Mesenteric fat pad (tissue), 1 donor: Measurements from ENCODE around the gene CDH23. TPM values are rescaled to one million over a fixed set of nuclear protein-coding genes. Genes with fewer than 3 reads are reported as not detected.

Experiments used
- DNase-seq: peaks from one replicate; pipeline ENCODE4 v3.0.0-alpha.2; 2020; ENCODE audit warnings: low spot score
- total RNA-seq: library from RNA; stranded (reverse); fragmentation: NEBNext Ultra II Directional; extraction: Animal tissue kit (Norgen Biotek cat#: 25700); gene quantifications from one replicate; pipeline ENCODE4 v1.2.1, GENCODE V29; 2021
- donor health status: DM: yes; HTN: yes; CAD: no.

Gene CDH23
- total RNA-seq, 1 donor from 2014 or later: 9.7 TPM

DNA sequence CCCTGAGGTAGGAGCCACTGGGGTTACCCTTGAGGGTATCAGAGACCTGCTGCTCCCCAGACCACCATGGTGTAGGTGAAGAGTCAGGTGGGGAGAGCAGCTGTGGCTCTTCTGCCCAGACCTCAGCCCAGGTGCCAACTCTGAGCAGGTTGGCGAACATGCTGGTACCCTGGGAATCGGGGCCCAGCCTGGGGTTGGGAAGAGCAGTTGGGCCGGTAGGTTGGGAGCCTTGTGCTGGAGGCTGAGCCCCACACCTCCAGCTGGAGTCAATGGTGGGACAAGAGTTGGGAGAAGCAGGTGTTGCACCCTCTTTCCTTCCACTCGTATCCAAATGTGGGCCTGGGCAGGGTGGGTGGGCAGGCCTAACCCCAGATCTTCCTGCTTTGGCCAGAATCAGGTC, 114.5 kb downstream of the CDH23 start:
- no peak for DNase-seq

DNA sequence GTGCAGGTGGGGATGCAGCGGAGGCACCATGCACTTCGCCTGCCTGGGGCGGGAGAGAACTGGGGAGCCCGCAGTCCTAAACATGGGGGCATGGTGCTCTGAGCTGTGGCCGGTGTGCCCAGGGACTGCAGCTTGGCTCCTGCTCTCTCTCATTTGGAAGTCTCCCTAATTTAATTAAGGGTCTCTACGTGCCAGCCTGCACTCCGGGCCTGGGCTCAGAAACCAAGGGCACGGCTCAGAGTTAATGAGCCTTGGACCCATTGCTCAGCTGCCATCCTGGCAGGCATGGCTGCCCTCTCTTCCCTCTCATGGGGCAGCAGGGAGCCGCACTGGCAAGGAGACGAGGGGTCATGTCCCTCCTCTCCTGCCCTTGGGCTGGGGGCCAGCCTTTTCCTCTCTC, 115.6 kb downstream of the CDH23 start:
- no peak for DNase-seq

DNA sequence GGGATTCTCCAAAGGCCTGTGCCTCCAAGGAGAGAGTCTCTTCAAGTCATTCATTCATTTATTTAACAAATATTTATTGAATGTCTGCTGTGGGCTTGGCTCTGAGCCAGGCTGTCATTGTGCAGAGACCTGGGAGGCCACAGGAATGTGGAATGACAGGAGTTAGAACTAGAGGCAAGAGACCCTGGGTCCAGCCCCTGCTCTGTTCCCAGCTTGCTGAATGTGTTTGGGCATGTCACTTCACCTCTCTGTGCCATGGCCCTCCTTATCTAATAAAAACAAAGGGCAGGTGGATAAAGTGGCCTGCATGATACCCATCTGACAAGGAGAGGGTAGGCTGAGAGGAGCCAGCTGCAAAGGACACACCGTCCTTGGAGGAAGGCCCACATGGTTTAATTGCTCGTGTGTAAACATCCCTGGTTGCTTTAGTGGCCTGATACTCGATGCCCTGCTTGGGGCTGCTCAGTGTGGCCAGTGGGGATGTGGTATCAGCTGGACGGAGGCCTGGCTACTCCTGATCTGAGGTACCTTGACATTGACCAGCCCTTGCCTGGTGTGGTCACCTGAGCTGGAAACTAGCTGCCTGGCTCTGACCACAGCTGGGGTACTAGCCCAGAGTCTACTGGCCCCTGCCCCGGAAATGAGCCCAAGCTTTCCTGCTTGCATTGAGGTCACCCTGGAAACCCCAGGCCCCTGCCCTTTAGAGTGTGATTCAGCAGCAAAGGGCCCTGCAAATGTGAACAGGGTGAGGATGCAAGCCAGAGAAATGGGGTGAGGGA, 116.2 kb downstream of the CDH23 start:
- no peak for DNase-seq

DNA sequence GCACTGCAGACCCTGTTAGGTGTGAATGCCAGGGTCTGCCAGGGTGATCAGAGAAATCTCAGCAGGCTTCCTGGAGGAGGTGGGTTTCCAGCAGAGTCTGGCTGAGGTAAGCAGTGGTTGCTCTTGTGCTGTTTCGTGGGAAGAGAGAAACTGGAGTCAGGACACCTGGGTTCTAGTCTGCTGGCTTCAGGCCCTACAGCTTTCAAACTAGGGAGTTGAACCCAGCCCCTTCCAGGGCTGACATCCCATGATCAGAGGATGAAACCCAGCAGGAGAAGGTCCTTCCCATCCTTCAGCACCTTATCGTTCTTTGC, 116.8 kb downstream of the CDH23 start:
- DNase-seq: no peak

DNA sequence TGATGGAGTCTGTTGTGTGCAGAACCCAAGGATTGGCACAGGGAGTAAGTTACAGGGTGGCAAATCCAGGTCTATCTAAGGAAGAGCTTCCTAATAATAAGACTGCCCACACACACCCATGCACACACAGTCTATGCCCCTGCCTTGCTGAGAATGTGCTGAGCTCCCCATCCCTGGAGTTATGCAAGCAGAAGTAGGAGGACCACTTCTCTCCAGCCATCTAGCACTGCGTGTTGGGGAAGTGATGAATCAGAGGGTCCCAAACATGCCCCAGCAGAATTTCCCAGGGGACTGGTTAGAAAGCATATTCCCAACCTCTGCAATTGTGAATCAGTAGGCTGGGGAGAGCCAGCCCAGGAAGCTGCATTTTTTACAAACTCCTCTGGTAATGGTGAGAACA, 117.2 kb downstream of the CDH23 start:
- DNase-seq: no peak

DNA sequence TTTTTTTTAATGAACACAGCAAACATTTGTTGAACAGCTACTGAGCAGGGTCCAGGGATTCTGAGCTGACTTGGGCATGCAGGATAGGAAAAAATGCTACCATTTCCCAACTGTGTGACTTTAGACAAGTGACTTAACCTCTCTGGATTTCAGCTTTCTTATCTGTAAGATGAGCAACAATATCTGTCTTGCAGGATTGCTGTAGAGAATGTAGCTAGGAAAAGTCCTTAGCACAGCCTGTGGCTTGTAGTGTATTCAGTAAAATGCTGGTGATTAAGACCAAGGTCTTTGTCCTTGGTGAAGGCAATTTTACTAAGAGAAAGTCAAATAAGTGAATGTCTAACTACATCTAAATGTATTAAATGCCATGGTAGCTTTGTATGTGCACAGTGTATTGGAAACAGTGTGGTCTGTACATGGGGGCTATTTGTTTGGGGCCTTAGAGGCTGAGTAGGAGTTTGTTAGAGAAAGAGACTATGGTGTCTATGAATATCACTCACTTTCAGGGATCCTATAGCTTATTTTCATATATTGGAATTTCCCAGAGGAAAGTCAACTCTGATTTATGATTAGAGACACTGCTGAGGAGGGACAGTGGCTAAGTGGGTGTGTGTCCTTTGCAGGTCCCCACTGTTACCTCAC, 118.9 kb downstream of the CDH23 start:
- no peak for DNase-seq

DNA sequence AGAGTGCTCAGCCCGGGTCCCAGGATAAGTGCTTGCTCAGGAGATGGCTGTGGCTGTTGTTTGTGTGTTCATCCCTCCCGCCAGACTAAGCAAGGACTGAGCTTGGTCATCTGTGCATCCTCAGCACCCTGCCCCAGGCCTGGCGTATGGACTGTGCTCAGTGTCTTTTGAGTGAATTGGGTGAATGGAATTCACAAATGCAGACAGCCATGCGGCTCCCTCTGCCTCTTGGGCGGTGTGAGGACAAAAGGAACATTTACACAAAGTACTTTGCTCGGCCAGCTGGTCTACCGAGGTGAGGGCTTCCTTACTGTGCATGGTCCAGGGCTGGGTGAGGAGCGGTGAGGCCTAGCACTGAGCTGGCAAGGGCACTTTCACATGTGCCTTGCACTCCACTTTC, 120.2 kb downstream of the CDH23 start:
- no peak for DNase-seq

DNA sequence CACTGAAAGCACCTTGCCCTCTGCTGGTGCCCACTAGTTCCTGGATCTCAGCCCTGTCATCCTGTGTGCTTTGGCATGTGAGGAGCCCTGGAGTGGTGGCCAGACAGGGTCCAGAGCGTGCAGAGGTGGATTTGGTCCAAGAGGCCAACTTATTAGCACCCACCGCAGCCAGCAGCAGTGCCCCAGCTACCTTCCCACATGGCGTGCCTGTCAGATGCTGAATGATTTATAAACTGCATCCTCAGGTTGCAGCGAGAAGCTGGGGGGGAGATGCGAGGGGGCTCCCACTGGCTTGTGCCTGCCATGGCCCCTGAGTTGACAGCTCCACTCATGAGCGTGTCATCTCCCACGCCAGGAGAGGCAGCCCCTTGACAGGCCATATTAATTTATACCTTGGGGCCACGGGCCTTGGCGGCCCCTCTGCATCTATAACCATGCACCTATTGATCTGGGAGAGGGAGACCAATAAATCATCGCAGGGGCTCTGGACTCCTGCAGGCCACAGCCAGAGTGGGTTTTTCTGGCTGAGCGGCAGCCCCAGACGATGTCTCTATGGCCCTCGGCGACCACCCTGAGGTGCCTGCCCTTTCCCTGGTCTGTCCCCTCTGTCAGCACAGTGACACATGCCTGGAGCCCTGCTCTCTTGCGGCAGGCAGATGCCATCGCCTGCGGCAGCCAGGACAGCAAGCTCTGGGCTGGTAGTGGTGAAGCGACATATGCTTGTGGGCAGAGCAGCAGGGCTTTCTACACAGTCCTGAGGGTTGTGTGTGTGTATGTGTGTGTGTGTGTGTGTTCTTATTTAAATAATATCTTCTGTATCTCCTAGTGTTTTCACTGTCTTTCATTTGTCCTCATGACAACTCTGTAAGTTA, 120.8 kb downstream of the CDH23 start:
- DNase-seq: no peak

DNA sequence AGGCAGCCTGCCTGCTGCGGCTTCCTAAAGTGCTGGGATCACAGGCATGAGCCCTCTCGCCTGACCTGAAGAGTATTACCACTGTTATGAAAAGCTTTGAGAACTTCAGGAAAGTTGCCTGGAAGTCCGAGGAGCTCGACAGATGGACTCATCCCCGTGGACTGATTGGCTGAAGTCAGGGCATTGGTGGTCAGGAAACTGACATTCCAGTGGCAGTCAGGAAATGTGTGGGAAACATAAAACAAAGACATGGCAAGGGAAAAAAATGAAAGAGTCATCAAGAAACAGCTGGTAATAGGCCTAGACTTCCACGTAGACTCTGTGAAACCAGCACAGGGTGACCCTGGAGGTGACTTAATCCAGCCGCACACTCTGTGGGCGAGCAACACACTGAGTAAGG, 123.3 kb downstream of the CDH23 start:
- DNase-seq: no peak

DNA sequence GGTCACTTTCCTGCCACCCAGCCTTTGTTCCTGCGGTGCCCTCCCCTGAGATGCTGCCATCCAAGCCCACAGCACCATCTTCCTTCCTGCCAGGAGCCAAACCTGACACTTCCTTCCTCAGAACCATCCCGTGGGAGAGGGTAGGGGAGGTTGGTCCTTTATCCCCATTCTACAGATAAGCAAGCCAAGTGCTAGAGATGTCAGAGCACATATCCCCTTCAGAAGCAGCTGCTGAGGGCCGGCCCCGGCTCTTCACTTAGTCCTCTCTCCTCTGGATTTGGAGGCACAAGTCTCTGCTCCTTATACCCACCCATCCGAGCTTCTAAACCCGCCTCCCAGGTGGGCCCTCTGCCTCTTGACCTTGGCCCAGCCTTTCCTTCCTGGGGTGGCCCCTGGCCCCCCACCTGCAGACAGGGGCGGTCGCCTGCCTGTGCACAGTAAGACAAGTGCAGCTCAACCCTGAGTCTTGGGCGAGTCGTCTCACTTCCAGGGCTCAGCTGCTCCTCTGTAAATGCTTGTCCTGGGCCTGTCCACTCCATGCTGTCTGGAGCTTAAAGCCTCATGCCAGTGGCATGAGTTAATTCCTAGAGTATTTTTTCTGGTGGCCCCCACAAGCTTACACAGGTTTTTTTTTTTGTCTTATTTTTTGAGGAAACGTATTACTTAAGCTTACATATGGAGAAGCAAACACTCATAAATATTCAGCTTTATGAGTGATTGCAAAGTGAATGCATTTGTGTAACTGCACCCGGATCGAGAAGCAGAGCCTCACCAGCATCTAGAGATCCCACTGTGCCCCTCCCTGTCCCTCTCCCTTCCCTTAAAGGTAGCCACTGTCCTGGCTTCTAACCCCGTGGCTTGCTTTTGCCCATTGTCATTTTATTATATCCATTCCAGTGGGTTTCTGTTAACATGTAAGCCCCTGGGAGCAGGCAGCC, 125.1 kb downstream of the CDH23 start:
- DNase-seq: no peak

DNA sequence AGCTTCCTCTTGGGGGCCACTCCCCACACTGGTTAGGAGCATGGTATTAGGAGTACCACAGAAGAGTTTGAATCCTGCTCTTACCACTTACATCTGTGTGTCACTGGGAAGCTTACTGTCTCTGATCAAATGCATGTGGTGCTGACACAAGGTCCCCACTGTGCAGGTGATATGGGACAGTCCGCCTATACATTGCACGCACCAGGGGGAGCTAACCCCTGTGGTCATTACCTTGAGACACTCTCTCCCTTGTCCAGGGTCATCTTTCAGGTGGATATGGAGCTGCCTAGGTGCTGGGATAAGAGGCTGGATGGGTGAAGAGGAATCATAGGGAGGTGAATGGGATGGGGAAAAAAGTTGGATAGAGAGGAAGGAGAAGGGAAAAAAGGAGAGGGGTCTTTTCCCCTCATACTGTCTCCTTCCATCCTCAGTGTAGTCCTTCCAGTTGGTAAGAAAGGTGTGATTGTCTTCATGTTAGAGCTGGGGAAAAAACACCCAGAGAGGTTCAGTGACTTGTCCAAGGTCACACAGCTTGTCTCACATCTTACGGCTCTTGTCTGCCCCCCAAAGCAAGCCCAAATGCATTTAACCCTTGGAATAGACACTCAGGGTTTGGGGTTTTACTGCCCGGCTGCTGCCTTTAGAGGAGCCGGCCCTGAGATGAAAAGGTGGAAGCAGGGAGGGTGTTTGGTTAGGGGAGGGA, 125.9 kb downstream of the CDH23 start:
- DNase-seq: no peak

DNA sequence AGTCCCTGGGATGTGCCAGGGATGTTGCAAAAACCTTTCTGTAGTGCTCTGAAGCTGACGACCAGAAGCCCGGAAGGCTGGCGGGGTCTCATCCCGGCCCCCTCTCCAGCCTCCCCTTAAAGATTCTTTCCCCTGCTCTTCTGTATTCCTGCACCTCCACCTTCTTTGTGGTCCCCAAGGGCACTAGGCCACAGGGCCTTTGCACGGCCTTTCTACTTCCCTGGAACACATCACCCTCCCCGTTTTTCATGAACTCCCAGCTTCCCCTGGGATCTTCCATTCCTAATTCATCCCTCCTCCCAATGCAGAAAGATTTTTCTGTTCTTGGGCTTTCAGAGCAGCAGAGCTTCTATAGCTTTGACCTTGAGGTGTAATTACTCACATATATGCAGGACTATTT, 127.0 kb downstream of the CDH23 start:
- DNase-seq: no peak

DNA sequence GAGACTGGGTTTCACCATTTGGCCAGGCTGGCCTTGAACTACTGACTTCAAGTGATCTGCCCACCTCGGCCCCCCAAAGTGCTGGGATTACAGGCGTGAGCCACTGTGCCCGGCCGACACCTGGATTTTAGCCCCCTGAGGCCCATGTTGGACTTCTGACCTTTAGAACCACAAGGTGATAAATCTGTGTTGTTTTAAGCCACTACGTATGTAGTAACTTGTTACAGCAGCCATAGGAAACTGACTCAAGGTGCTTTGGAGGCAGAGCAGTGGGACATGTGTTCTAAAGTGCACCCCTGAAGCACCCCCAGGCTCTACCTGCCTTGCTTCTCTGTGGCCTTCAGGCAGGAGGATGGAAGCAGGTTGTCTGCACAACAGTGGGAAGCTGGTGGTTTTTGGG, 128.4 kb downstream of the CDH23 start:
- no peak for DNase-seq

DNA sequence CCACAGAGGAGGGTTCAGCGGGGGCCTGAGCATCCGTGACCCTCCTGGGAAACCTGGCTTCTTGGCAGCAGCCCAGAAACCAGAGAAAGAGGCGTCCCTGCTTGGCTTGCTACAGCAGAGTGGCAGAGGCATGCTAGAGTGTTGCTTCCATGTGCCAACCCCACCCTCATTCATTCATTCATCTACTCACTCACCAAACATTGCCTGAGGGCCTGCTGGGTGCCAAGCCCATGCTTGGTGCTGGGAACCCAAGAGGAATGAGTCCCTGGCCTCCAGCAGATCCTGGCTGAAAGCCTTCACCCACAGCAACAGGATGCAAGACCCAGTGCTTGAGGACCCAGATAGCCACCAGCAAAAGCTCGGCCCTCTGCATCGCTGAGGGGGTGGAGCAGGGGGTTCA, 129.0 kb downstream of the CDH23 start:
- DNase-seq: no peak

DNA sequence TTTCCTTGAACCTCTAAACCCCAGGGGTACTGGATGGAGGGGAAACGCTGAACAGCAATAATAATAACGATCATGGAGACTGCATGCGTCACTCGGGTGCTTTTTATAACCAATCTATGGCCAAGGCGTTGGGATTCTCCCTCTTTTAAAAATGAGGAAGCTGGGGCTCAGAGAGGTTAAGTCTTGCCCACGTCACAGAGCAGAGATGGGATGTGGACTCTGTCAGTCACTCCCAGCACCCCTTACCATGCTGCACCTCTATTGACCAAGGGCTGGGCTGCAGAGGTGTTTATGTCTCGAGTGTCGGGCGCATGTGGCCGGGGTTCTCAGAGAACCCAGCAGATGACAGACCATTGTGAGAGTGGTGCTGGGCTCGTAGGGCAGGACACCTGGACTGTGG, 129.9 kb downstream of the CDH23 start:
- no peak for DNase-seq

DNA sequence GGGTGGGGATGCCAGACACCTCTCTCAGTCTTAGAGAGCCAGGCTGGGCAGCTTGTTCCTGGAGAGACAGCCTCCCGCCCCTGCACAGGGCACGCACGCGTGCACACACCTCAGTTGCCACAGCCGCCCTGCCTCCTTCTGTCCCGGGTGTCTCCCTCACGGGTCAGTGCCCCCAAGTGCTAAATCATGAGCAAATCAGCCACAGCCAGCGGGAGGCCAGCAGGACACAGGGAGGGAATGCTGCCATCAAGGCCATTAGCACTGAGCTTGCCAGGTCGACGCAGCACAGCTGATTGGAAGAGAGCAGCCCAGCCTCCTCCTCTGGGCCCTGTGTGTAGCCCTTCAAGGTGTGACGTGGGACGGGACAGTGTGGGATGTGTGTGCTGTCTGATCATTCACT, 130.4 kb downstream of the CDH23 start:
- no peak for DNase-seq

DNA sequence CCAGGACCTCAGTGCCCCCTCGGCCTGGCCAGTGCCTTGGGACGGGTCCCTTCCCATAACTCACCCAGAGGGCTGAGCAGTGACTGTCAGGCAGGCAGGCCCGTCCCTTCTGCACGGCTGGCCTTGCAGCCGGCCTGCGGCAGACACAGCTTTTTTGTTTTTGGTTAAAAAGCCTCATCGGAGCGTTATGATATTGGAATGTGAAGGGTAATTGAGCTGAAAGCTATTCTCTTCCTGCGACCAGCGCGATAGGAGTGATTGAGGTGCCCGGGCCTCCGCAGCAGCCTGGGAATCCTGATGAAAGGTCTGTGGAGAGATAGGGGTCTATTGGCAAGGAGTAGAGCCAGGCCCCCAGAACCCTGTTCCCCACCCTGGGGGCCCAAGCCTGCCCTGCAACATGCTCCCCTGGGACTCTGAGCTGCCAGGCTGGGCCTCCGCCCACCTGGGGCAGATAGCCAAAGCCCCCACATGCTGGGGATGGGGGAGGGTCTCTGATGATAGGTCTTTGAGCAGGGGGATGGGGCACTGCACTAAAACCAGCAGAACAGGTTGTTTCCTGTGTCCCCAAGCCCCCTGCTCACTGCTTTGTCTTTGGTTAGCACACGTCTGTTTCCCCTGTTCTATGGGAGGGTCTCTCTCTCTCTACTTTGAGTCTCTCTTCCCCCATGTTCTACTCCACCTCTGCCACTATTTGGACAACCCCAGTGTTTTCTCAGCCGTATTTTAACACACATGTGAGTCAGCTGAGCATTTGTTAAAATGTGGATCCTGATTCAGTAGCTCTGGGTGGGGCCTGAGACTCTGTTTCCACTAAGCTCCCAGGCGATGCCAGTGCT, 131.9 kb downstream of the CDH23 start:
- DNase-seq: no peak

DNA sequence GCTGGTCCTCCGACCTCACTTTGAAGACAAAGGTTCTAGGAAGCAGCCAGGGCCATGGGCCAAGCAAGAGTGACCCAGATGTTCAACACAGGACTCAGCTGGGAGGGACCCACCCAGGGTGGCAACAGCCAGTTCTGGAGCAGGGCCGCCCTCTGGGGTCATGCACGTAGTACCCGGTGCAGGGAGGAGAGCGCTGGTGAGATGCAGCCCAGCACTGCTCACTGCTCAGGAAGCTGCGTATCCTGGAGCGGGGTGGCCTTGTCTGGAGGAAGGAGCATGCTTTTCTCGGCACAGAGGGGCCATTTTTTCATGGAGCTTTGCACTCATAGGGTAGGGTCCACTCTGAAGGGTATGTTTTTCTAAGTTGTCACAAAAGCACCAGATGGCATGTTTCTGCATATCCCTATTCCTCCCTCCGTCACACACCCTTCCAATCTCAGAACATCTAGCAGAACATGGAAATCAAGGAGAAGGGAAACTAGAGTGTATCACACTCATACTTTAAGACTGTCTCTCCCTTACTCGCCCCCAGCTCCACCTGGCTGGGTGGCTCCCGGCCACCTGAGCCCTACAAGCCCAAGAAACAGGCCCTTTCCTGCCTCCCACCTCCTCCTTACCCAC, 132.6 kb downstream of the CDH23 start:
- no peak for DNase-seq

DNA sequence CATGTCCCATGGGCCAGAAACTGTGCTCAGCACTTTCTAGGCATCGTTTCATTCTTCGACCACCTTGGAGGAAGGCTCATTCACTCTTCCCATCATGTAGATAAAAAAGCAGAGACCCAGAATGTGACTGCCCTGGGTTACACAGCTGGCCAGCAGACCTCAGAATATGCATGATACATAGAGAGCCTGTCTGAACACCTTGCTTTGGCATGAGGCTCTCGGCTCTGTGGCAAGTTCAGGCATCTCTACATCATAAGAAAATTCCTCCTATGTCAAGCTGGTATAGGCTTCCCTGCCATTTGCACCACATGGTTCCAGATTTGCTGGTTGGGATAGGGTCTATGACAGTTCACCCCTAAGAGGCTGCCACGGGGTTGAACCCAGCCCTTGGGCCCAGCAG, 134.1 kb downstream of the CDH23 start:
- no peak for DNase-seq
